GM23338 (cell line): ENCODE results near the gene CCDC197. TPM values are rescaled to one million over a fixed set of nuclear protein-coding genes. Genes with fewer than 3 reads are reported as not detected.

Source experiments
- ATAC-seq: fragments of 200-7000 bp; cut with Tn5 transposase; 3 replicates; pipeline ENCODE4 v1.9.1; 2020
- DNase-seq: peaks from one replicate; pipeline ENCODE4 v3.0.0-alpha.2; 2015; ENCODE audit warnings: low spot score
- H2AFZ ChIP-seq: fragments of 200-600 bp; sonication (generic); 2 replicates; pipeline ENCODE4 v1.8.0; 2016; ENCODE audit warnings: antibody characterized with exemption, mild to moderate bottlenecking, moderate library complexity
- H3F3A ChIP-seq: fragments of 200-600 bp; sonication (generic); replicated peaks from 2 replicates; pipeline ENCODE4 v1.8.0; 2017; ENCODE audit warnings: antibody characterized with exemption, mixed run types, low read depth
- H3K27ac ChIP-seq: fragments of 200-600 bp; sonication (generic); 2 replicates; pipeline ENCODE4 v1.6.1; 2016; ENCODE audit warnings: low read depth
- H3K27me3 ChIP-seq: fragments of 200-600 bp; sonication (generic); 2 replicates; pipeline ENCODE4 v1.8.0; 2016; ENCODE audit warnings: mild to moderate bottlenecking, mixed run types, moderate library complexity; ENCODE audit not compliant: insufficient read depth
- H3K36me3 ChIP-seq: fragments of 200-600 bp; sonication (generic); 2 replicates; pipeline ENCODE4 v1.8.0; 2016; ENCODE audit warnings: mild to moderate bottlenecking; ENCODE audit not compliant: insufficient read depth
- H3K4me1 ChIP-seq: fragments of 200-600 bp; sonication (generic); 2 replicates; pipeline ENCODE4 v1.8.0; 2016; ENCODE audit warnings: mild to moderate bottlenecking, moderate library complexity; ENCODE audit not compliant: insufficient read depth
- H3K4me2 ChIP-seq: fragments of 200-600 bp; sonication (generic); 2 replicates; pipeline ENCODE4 v1.7.1; 2017; ENCODE audit warnings: mixed run types
- H3K4me3 ChIP-seq: fragments of 200-600 bp; sonication (generic); 2 replicates; pipeline ENCODE4 v1.6.1; 2016; ENCODE audit warnings: mixed run types
- H3K79me2 ChIP-seq: fragments of 200-600 bp; sonication (generic); replicated peaks from 2 replicates; pipeline ENCODE4 v1.8.0; 2017; ENCODE audit warnings: mild to moderate bottlenecking; ENCODE audit not compliant: insufficient read depth
- H3K9me2 ChIP-seq: fragments of 200-600 bp; sonication (generic); 2 replicates; pipeline ENCODE4 v1.8.0; 2017; ENCODE audit not compliant: insufficient read depth
- H4K20me1 ChIP-seq: fragments of 200-600 bp; sonication (generic); replicated peaks from 2 replicates; pipeline ENCODE4 v1.8.0; 2017; ENCODE audit warnings: mild to moderate bottlenecking; ENCODE audit not compliant: insufficient read depth
- H3K27ac Mint-ChIP-seq: 2 replicates; pipeline ENCODE4 v1.8.0; 2020; ENCODE audit warnings: inconsistent platforms, mild to moderate bottlenecking, moderate library complexity, mixed read lengths
- H3K27me3 Mint-ChIP-seq: 3 replicates; pipeline ENCODE4 v1.8.0; 2022; ENCODE audit warnings: low read depth, mild to moderate bottlenecking, moderate library complexity, mixed read lengths, inconsistent platforms; ENCODE audit not compliant: insufficient read depth, poor library complexity
- H3K36me3 Mint-ChIP-seq: 3 replicates; pipeline ENCODE4 v1.8.0; 2021; ENCODE audit warnings: low read depth, mild to moderate bottlenecking, inconsistent platforms, moderate library complexity, mixed read lengths
- H3K4me1 Mint-ChIP-seq: 3 replicates; pipeline ENCODE4 v1.8.0; 2020; ENCODE audit warnings: mild to moderate bottlenecking, inconsistent platforms, mixed read lengths
- H3K4me3 Mint-ChIP-seq: 3 replicates; pipeline ENCODE4 v1.8.0; 2021; ENCODE audit warnings: moderate library complexity, mild to moderate bottlenecking, inconsistent platforms, mixed read lengths
- H3K9me3 Mint-ChIP-seq: 3 replicates; pipeline ENCODE4 v1.8.0; 2020; ENCODE audit warnings: moderate library complexity, mild to moderate bottlenecking, inconsistent platforms, mixed read lengths
- CREB1 ChIP-seq: fragments of 250-450 bp; sonication (Bioruptor Pico); IDR thresholded peaks from 2 replicates; pipeline ENCODE4 v1.5.0; 2020; ENCODE audit warnings: low read depth, mild to moderate bottlenecking, moderate library complexity
- ETS1 ChIP-seq: IDR thresholded peaks from 2 replicates; pipeline ENCODE4 v1.6.1; 2016; ENCODE audit warnings: antibody characterized with exemption
- EZH2 ChIP-seq: fragments of 200-600 bp; sonication (generic); IDR thresholded peaks from one replicate; pipeline ENCODE4 v1.8.0; 2017; ENCODE audit warnings: antibody characterized with exemption, mild to moderate bottlenecking, low read depth; ENCODE audit not compliant: unreplicated experiment
- EZH2phosphoT487 ChIP-seq: fragments of 200-600 bp; sonication (generic); IDR thresholded peaks from one replicate; pipeline ENCODE4 v1.8.1; 2018; ENCODE audit warnings: antibody characterized with exemption; ENCODE audit not compliant: unreplicated experiment
- JUNB ChIP-seq: IDR thresholded peaks from one replicate; pipeline ENCODE4 v1.6.1; 2016; ENCODE audit warnings: antibody characterized with exemption; ENCODE audit not compliant: unreplicated experiment
- NANOG ChIP-seq: IDR thresholded peaks from 2 replicates; pipeline ENCODE4 v1.6.1; 2016; ENCODE audit warnings: antibody characterized with exemption, borderline replicate concordance
- ZNF331 ChIP-seq: fragments of 250-450 bp; sonication (Bioruptor Pico); IDR thresholded peaks from 2 replicates; pipeline ENCODE4 v1.5.0; 2020; ENCODE audit warnings: low read depth, mild to moderate bottlenecking, moderate library complexity
- ZNF462 ChIP-seq: fragments of 250-450 bp; sonication (Bioruptor Pico); IDR thresholded peaks from 2 replicates; pipeline ENCODE4 v1.5.0; 2020; ENCODE audit warnings: mild to moderate bottlenecking, moderate library complexity
- polyA plus RNA-seq: library from polyadenylated mRNA; unstranded; fragments of >200 nt; fragmentation: Nextera tagmentation; extraction: Ambion mirVana; gene quantifications from 2 replicates; pipeline ENCODE4 v1.2.1, GENCODE V29; 2016
- total RNA-seq: library from RNA; depleted of rRNA; stranded (reverse); fragments of >200 nt; shearing (Covaris generic); gene quantifications from 2 replicates; pipeline ENCODE4 v1.2.3, GENCODE V29; 2014

The CCDC197 gene
- total and polyA plus RNA-seq, 2 experiments from 2014 or later: not detected

GRCh38 chr14:94024549-94024948 lies 27.4 kb downstream of the CCDC197 start (continued):
- TF ChIP-seq ZNF462 (no peak), NANOG (no peak), EZH2phosphoT487 (no peak), ETS1 (no peak), EZH2 (no peak), JUNB (no peak)

- Mint-ChIP-seq H3K9me3 (no peaks in the 10 kb centered on the region), H3K4me1 (peaks cover 21% of the 10 kb centered on the region)
- ATAC-seq: no peak
Measured at GRCh38 chr14:94025720-94026119, 28.6 kb downstream of the CCDC197 start.

More at GRCh38 chr14:94025720-94026119, 28.6 kb downstream of the CCDC197 start:
- H3K4me2 ChIP-seq: 0 out of 2 replicates have a peak overlapping the region, but pooled peaks have one; percentile 39
- H2AFZ ChIP-seq: peak overlapping the region; percentile 6; the same call in 1 of the 2 replicates
- peak overlapping the region; percentile 24; the same call in 1 of the 2 replicates for H3K4me3 ChIP-seq
- TF ChIP-seq ZNF462 (no peak), ZNF331 (no peak), CREB1 (no peak), NANOG (no peak)
- no peaks in the 10 kb centered on the region for H3K27me3 ChIP-seq
- no peak for DNase-seq
- no peak overlapping the region for H3K27ac Mint-ChIP-seq
- no peak overlapping the region for H3K27ac ChIP-seq
- H3F3A ChIP-seq: no peaks in the 10 kb centered on the region
- no peaks in the 10 kb centered on the region for H3K79me2 ChIP-seq
- H4K20me1 ChIP-seq: no peaks in the 10 kb centered on the region
- no peaks in the 10 kb centered on the region for H3K4me1 ChIP-seq
- no peaks in the 10 kb centered on the region for H3K9me2 ChIP-seq
- peaks cover 10% of the 10 kb centered on the region for H3K27me3 Mint-ChIP-seq
- peak overlapping the region; percentile 69 for H3K4me3 Mint-ChIP-seq
- no peaks in the 10 kb centered on the region for H3K36me3 ChIP-seq
- H3K36me3 Mint-ChIP-seq: no peaks in the 10 kb centered on the region; the same call in 2 of the 3 replicates
